ENCODE results near the gene MTMR3. TPM values are rescaled to one million over a fixed set of nuclear protein-coding genes. Genes with fewer than 3 reads are reported as not detected.

Gene MTMR3
- polyA plus RNA-seq, 1 of the 3 experiments (the other 2 are of a cell fraction): 20.4 TPM

- TF ChIP-seq PBX3 (IDR thresholded peaks at IDR 0.05) (peak; percentile 93), FOXM1 (IDR thresholded peaks at IDR 0.05; ENCODE audit: low read depth) (no peak), NRF1 (IDR thresholded peaks at IDR 0.05; ENCODE audit: low read depth, low read length) (no peak), TAF1 (IDR thresholded peaks at IDR 0.05; ENCODE audit: borderline replicate concordance, low read depth, low read length) (no peak), REST (IDR thresholded peaks at IDR 0.05; ENCODE audit: low read depth, low read length) (no peak), POLR2AphosphoS5 (IDR thresholded peaks at IDR 0.05; ENCODE audit: low read depth, low read length) (peak; percentile 59; the same call in 1 of the 2 replicates), TEAD4 (IDR thresholded peaks at IDR 0.05; ENCODE audit: borderline replicate concordance, insufficient read depth) (peak; percentile 53; the same call in 1 of the 2 replicates), EP300 (IDR thresholded peaks at IDR 0.05; ENCODE audit: borderline replicate concordance in 1 of 2, low read depth in 1 of 2, low read length in 1 of 2) (peak in 1 of 2 experiments; percentile 82; a peak in 1 of 4 replicates), RFX5 (IDR thresholded peaks at IDR 0.05; ENCODE audit: low read length) (no peak), NFIC (IDR thresholded peaks at IDR 0.05; ENCODE audit: borderline replicate concordance) (peak; percentile 87), RXRA (IDR thresholded peaks at IDR 0.05; ENCODE audit: borderline replicate concordance, low read depth) (0 out of 2 replicates have a peak, but pooled peaks have one; percentile 38), MAX (IDR thresholded peaks at IDR 0.05; ENCODE audit: low read depth) (0 out of 2 replicates have a peak, but pooled peaks have one; percentile 30), MXI1 (IDR thresholded peaks at IDR 0.05; ENCODE audit: low read depth, low read length) (no peak), FOXJ3 (CRISPR knock-in tag; IDR thresholded peaks at IDR 0.05) (no peak), GATA2 (CRISPR knock-in tag; IDR thresholded peaks at IDR 0.05) (no peak), CTCF (IDR thresholded peaks at IDR 0.05) (no peak)
Observed at GRCh38 chr22:29914165-29914564, 31.2 kb downstream of the MTMR3 start (continued).
